ENCODE measurements around the gene FGFR2. TPM values are rescaled to one million over a fixed set of nuclear protein-coding genes. Genes with fewer than 3 reads are reported as not detected.

The FGFR2 gene
- total RNA-seq, 2 experiments from 2014 or later = not detected

DNA sequence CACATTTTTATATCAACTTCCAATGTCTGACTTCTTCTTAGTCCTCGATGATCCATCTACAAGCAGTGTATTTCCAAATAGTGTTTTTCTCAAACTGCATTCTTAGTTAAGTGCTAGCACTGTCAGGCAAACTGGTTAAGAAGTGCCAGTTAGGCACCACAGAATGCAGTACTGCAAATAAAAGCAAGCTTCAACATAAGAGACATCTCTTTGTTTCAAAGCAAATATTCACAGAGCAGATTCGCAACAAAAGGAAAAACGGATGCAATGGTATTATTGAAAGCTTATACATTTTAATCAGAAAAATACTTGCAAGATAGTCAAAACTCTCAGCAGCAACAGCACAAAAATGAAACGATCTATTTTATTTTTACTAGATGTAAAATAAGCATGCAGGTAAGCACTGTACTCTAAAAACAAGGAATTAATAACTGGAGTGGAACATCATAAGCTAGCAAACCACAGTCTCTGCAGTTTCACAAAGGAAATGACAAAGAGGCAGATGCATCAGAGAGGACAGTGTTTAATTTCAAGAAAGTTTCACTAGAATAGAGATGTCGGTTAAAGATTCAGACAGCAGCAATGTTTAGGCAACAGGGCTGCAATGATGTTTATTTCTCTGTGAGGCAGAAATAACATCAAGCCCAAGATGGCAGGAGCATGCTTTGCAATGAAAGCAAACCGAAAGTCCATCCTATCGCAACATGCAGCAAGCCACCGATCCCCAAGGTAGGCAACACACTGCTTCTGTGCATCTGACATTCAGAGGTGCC is 82.0 kb downstream of the FGFR2 start:
- ATAC-seq (no peak), DNase-seq (no peak)
- TF ChIP-seq, protein P1, sequence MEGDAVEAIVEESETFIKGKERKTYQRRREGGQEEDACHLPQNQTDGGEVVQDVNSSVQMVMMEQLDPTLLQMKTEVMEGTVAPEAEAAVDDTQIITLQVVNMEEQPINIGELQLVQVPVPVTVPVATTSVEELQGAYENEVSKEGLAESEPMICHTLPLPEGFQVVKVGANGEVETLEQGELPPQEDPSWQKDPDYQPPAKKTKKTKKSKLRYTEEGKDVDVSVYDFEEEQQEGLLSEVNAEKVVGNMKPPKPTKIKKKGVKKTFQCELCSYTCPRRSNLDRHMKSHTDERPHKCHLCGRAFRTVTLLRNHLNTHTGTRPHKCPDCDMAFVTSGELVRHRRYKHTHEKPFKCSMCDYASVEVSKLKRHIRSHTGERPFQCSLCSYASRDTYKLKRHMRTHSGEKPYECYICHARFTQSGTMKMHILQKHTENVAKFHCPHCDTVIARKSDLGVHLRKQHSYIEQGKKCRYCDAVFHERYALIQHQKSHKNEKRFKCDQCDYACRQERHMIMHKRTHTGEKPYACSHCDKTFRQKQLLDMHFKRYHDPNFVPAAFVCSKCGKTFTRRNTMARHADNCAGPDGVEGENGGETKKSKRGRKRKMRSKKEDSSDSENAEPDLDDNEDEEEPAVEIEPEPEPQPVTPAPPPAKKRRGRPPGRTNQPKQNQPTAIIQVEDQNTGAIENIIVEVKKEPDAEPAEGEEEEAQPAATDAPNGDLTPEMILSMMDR (IDR thresholded peaks at IDR 0.05) = no peak
- ChIA-PET CTCF (no interaction called here), POLR2A (no interaction called here)
- intact Hi-C loops (cut with micrococcal nuclease) = no loop called here
- no peak overlapping the region for H3K4me3 Mint-ChIP-seq
- no peaks in the 10 kb centered on the region for H3K4me1 Mint-ChIP-seq (ENCODE audit: low read depth)
- H3K36me3 Mint-ChIP-seq (ENCODE audit: low read depth) = no peaks in the 10 kb centered on the region
- H3K27ac Mint-ChIP-seq = no peak overlapping the region
- no peaks in the 10 kb centered on the region for H3K9me3 Mint-ChIP-seq
- H3K27me3 Mint-ChIP-seq = peaks cover 1% of the 10 kb centered on the region

GRCh38 chr10:121514141-121514865 is 83.9 kb downstream of the FGFR2 start:
- Mint-ChIP-seq H3K4me1 (ENCODE audit: low read depth) (no peaks in the 10 kb centered on the region), H3K27ac (no peak overlapping the region), H3K4me3 (no peak overlapping the region), H3K9me3 (no peaks in the 10 kb centered on the region), H3K27me3 (no peaks in the 10 kb centered on the region), H3K36me3 (ENCODE audit: low read depth) (no peaks in the 10 kb centered on the region)
- POLR2A ChIA-PET = no interaction called here
- intact Hi-C loops (cut with micrococcal nuclease) = no loop called here
- no peak for DNase-seq
- TF ChIP-seq, protein P1 (IDR thresholded peaks at IDR 0.05) = no peak
- CTCF ChIA-PET = no interaction called here
- ATAC-seq = no peak

DNA sequence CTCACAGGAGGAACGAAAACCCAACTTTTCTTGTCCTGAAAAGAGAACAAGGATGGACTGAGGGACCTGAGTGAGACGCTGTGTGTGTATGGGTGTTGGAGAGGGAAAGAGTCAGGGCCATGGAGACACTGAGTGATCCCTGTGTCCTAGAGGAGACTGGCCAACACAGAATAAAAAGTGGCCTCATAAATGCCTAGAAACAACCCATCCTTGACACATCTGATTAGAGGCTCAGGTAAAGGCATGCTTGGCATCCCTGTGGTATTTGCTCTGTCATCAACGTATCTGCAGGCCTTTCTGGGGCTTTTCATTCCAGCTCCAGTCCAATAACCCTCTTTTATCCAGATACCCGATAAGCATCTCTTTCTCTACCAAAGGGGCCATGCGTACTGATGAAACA is 86.3 kb downstream of the FGFR2 start:
- H3K27me3 Mint-ChIP-seq = no peaks in the 10 kb centered on the region
- DNase-seq = no peak
- CTCF ChIA-PET = no interaction called here
- H3K4me3 Mint-ChIP-seq = no peak overlapping the region
- no peak for ATAC-seq
- H3K9me3 Mint-ChIP-seq = no peaks in the 10 kb centered on the region
- intact Hi-C loops (cut with micrococcal nuclease) = no loop called here
- H3K36me3 Mint-ChIP-seq (ENCODE audit: low read depth) = no peaks in the 10 kb centered on the region
- no peak overlapping the region for H3K27ac Mint-ChIP-seq
- POLR2A ChIA-PET = no interaction called here
- H3K4me1 Mint-ChIP-seq (ENCODE audit: low read depth) = no peaks in the 10 kb centered on the region
- TF ChIP-seq, protein P1 (IDR thresholded peaks at IDR 0.05) = no peak

- H3K4me3 Mint-ChIP-seq = no peak overlapping the region
- no peaks in the 10 kb centered on the region for H3K36me3 Mint-ChIP-seq (ENCODE audit: low read depth)
- ATAC-seq (no peak), DNase-seq (no peak)
- no peaks in the 10 kb centered on the region for H3K4me1 Mint-ChIP-seq (ENCODE audit: low read depth)
- ChIA-PET POLR2A (no interaction called here), CTCF (no interaction called here)
- no peaks in the 10 kb centered on the region for H3K9me3 Mint-ChIP-seq
- no peaks in the 10 kb centered on the region for H3K27me3 Mint-ChIP-seq
- no peak overlapping the region for H3K27ac Mint-ChIP-seq
- intact Hi-C loops (cut with micrococcal nuclease) = no loop called here
- TF ChIP-seq, protein P1 (IDR thresholded peaks at IDR 0.05) = no peak
Measured at GRCh38 chr10:121511460-121511859, 86.8 kb downstream of the FGFR2 start.

DNA sequence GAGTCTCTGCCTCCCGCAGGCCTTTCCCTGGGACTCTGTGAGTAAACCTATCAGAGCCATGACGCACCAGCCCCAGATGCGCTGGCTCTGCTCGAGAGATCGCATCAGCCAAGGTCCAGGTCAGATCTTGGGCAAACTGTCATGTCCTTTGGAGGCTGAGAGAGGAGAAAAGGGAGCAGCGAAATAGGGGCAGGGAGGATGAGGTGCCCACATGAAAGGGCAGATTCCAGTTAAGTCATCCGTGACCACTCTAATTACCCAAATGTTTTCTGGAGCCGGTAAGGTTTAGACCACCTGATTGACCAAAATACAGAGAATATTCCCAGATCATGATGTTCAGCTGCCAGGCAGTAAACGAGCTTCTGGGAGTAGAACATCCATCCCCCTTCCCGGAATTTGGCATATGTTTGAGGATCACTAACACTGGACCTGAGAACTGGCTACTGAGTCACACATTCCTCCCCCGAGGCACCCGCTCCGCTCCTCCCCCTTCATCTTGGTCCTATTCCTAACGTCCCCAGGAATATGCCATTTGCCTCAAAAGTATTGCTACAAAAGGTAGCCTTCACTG is 88.0 kb downstream of the FGFR2 start:
- TF ChIP-seq, protein P1 (IDR thresholded peaks at IDR 0.05) = no peak
- no peak for DNase-seq
- Mint-ChIP-seq H3K27ac (no peak overlapping the region), H3K27me3 (no peaks in the 10 kb centered on the region), H3K36me3 (ENCODE audit: low read depth) (no peaks in the 10 kb centered on the region), H3K9me3 (no peaks in the 10 kb centered on the region), H3K4me3 (no peak overlapping the region), H3K4me1 (ENCODE audit: low read depth) (no peaks in the 10 kb centered on the region)
- CTCF ChIA-PET = no interaction called here
- intact Hi-C loops (cut with micrococcal nuclease) = no loop called here
- POLR2A ChIA-PET = no interaction called here
- ATAC-seq = no peak

All from activated CD8-positive, alpha-beta T cell treated with anti-CD3 and anti-CD28 coated beads for 36 hours (primary cell).